Measurements from ENCODE around the gene CDC5L. TPM values are rescaled to one million over a fixed set of nuclear protein-coding genes. Genes with fewer than 3 reads are reported as not detected.
A peak's percentile ranks its signal among the peaks of the same experiment; 100 is the strongest.

CDC5L gene
- total RNA-seq, 4 donors from 2014 or later = 12.3 to 19.2 (median 13.9) TPM

- TF ChIP-seq CTCF (IDR thresholded peaks at IDR 0.05) (no peak), POLR2A (IDR thresholded peaks at IDR 0.05) (no peak)
- intact Hi-C loops (cut with DNase I; ENCODE audit: low total_unique reads) = no loop called here
- WGBS, 2 donors = 87 to 93% methylated on average over 5 of the region's 5 CpGs
- DNase-seq (ENCODE audit: low spot score in 2 of 2) = no peak
- no peak overlapping the region for H3K4me3 ChIP-seq (ENCODE audit: low read depth, poor library complexity, severe bottlenecking)
Measured at GRCh38 chr6:44497807-44498206, 110.3 kb downstream of the CDC5L start.

DNA sequence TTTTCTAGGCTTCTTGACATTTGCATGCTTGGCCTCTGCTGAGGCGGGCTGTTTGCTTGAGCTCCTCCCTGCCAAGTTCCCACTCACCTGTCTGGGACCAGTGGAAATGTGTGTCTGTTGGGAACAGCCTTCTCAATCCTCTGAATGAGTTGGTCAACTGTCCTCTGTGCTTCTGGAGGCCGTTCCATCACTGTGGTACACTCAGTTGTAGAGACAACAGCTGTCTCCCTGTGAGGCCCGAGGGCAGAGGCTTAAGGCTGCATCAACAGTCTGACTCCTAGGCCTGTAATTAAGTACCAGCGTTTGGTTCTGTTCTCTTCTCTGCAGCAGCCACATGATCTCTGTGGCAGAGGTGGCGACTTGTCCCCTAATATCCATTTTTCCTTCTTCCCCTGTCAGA lies 110.9 kb downstream of the CDC5L start:
- intact Hi-C loops (cut with DNase I; ENCODE audit: low total_unique reads) = no loop called here

DNA sequence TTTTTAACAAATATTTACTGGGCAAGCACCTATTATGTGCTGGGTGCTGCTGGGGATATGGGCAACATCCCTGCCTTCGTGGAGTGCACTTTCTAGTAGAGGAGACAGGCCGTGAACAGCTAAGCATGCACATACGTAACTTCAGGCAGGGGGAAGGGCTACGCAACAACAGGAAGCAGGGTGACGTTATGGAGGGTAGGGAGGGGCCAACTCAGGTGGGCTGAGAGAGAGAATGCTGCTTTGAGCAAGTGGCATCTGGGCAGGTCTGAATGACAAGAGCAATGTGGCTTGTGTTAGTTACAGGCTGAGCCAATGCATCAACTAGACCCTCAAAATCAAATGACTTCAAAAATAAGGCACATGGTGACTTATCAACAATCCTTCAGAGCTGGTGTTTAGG lies 112.1 kb downstream of the CDC5L start:
- TF ChIP-seq POLR2A (IDR thresholded peaks at IDR 0.05) (no peak), CTCF (IDR thresholded peaks at IDR 0.05) (no peak)
- 78 to 79% methylated on average over 5 of the region's 5 CpGs for WGBS, 2 donors
- DNase-seq (ENCODE audit: low spot score in 2 of 2) = peak in 1 of 2 donors; percentile 50
- H3K4me3 ChIP-seq (ENCODE audit: low read depth, poor library complexity, severe bottlenecking) = no peak overlapping the region
- intact Hi-C loops (cut with DNase I; ENCODE audit: low total_unique reads) = no loop called here

More for the DNA sequence above, 110.9 kb downstream of the CDC5L start:
- 84 to 89% methylated on average over 5 of the region's 5 CpGs for WGBS, 2 donors
- TF ChIP-seq CTCF (IDR thresholded peaks at IDR 0.05) = no peak
- TF ChIP-seq POLR2A (IDR thresholded peaks at IDR 0.05) = no peak
- DNase-seq (ENCODE audit: low spot score in 2 of 2) = peak in 1 of 2 donors; percentile 60
- H3K4me3 ChIP-seq (ENCODE audit: low read depth, poor library complexity, severe bottlenecking) = no peak overlapping the region

Small RNA genes within 50 kb of the gene (microRNA-seq; reads per million reads assigned to microRNA genes)
- 0 reads per million in 2 donors for gene MIR4642 (ENCODE audit: borderline number of aligned reads in 1 of 2, borderline replicate concordance in 2 of 2)

Other genes starting within 250 kb of the CDC5L start
- gene CAPN11, start 228.9 kb upstream of the CDC5L start, total RNA-seq = 1 to 10 TPM in 2 of 4 donors, under 1 TPM in 2; 0.72 to 1.1 (median 0.89) TPM
- under 1 TPM in 1 of 4 donors, not detected in 3; 0.69 TPM for gene MYMX, start 170.8 kb upstream of the CDC5L start, total RNA-seq
- 10 to 100 TPM; 54.6 to 86.4 (median 82.5) TPM for gene SLC29A1, start 164.1 kb upstream of the CDC5L start, total RNA-seq
- 100 to 1,000 TPM; 505 to 604 (median 551) TPM for gene HSP90AB1, start 140.6 kb upstream of the CDC5L start, total RNA-seq
- gene SLC35B2, start 130.2 kb upstream of the CDC5L start, total RNA-seq = 10 to 100 TPM; 18.0 to 40.6 (median 32.6) TPM
- gene NFKBIE, start 122.2 kb upstream of the CDC5L start, total RNA-seq = 10 to 100 TPM; 10.8 to 21.1 (median 17.3) TPM
- gene TMEM151B, start 117.3 kb upstream of the CDC5L start, total RNA-seq = under 1 TPM in 2 of 4 donors, not detected in 2; 0.10 to 0.42 TPM
- gene AARS2, start 74.4 kb upstream of the CDC5L start, total RNA-seq = 10 to 100 TPM in 3 of 4 donors, 1 to 10 TPM in 1; 5.9 to 15.7 (median 12.8) TPM
- under 1 TPM in 1 of 4 donors, not detected in 3; 0.23 TPM for gene SPATS1, start 45.1 kb upstream of the CDC5L start, total RNA-seq

Data from lower leg skin (tissue), 4 donors.